ENCODE data around the gene ZNF136.

The ZNF136 gene

DNA sequence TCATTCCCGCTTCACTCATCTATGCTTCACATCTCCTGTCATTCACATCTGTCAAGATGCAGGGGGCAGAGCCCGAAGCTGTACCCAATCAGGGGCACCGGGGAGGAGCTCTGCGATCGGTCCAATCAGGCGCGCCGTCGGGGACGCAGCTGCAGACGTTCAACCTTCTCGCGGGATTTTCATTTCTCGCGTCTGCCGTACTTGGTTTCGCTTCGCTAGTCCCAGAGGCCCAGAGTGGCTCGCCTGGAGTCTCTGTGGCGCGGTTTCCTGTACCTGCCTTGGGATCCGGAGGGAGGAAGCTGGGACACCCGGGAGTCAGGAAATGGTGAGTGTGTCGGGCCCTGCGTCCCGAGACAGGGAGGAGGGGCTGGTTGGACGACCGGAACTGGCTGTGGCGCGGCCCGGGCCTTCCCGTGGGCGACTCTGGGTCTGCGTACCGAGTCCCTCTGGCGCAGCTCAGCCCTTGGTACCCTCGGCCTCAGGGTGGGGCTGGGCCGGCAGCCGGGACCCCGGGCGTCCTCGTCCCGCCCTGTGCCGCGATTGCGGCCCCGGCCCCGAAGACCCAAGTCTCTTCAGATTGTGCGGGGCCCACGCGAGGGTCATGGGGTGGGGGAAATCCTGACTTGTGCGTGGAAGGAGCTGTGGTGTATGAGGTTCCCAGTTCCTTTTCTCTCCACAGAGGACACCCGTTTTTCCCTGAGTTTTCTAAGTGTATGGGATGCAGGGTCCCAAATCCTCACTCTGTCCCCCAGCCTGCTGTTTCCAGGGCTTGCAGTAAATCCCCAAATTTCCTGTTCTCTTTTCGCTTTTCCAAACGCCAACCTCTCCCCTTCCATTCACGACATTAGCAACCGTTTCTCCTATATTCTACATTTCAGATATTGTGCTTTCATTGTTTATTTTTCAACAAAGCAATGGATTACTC, at the start of gene ZNF136:
Gene ZNF136 (plus strand): TSS at position 215 of the 925 bp plus-strand sequence. CDS start 108 bp downstream, at position 323.
- H4K20me1 ChIP-seq (ENCODE audit: low read depth, low read length): no peaks in the 10 kb centered on the region
- TF ChIP-seq, protein P1, sequence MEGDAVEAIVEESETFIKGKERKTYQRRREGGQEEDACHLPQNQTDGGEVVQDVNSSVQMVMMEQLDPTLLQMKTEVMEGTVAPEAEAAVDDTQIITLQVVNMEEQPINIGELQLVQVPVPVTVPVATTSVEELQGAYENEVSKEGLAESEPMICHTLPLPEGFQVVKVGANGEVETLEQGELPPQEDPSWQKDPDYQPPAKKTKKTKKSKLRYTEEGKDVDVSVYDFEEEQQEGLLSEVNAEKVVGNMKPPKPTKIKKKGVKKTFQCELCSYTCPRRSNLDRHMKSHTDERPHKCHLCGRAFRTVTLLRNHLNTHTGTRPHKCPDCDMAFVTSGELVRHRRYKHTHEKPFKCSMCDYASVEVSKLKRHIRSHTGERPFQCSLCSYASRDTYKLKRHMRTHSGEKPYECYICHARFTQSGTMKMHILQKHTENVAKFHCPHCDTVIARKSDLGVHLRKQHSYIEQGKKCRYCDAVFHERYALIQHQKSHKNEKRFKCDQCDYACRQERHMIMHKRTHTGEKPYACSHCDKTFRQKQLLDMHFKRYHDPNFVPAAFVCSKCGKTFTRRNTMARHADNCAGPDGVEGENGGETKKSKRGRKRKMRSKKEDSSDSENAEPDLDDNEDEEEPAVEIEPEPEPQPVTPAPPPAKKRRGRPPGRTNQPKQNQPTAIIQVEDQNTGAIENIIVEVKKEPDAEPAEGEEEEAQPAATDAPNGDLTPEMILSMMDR (IDR thresholded peaks at IDR 0.05; ENCODE audit: insufficient read depth, low read length, poor library complexity, severe bottlenecking): no peak
- TF ChIP-seq EZH2phosphoT487 (conservative IDR thresholded peaks at IDR 0.05; ENCODE audit: low read length): no peak
- peak within 1 kb of the TSS; percentile 75 for H3K4me3 ChIP-seq (ENCODE audit: insufficient read depth, low read length, poor library complexity, severe bottlenecking)
- no peaks in the 10 kb centered on the region for H3K9me2 ChIP-seq (replicated peaks; ENCODE audit: insufficient read depth, low read length)
- peak within 1 kb of the TSS; percentile 85 for H3K9ac ChIP-seq (ENCODE audit: low read length)
- H3K9me3 ChIP-seq (ENCODE audit: insufficient read depth, low read length): no peaks in the 10 kb centered on the region
- peak within 1 kb of the TSS; percentile 40; the same call in 1 of the 2 replicates for H3K27ac ChIP-seq (ENCODE audit: low read depth, low read length)
- H3K79me2 ChIP-seq (ENCODE audit: insufficient read depth, low read length): peaks cover 46% of the 10 kb centered on the region
- no peaks in the 10 kb centered on the region for H3K36me3 ChIP-seq (ENCODE audit: low read length)
- H3K27me3 ChIP-seq (ENCODE audit: low read length): no peaks in the 10 kb centered on the region
- peak within 1 kb of the TSS; percentile 74 for H3K4me2 ChIP-seq (ENCODE audit: low read depth, low read length, poor library complexity, severe bottlenecking)
- H3F3A ChIP-seq (ENCODE audit: insufficient read depth): no peaks in the 10 kb centered on the region
- peak within 1 kb of the TSS; percentile 98 for H2AFZ ChIP-seq (ENCODE audit: low read depth, low read length, severe bottlenecking)

DNA sequence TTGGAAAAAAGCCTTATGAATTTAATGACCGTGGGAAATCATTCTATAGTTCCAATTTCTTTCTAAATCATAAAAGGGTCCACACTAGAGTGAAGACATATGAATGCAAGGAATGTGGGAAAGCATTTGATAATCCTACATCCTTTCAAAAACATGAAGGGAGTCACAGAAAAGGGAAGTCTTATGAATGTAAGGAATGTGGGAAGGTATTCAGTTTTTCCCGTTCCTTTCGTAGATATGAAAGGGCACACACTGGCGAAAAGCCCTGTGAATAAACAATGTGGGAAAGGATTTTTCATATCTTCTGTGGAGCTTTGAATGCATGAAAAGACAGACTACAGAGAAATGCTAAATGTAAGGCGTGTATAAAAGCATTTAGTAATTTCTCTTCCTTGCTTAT, 49.8 kb upstream of the ZNF136 start:
- no peak overlapping the region for H3K4me2 ChIP-seq (ENCODE audit: low read depth, low read length, poor library complexity, severe bottlenecking)
- no peaks in the 10 kb centered on the region for H3K79me2 ChIP-seq (ENCODE audit: insufficient read depth, low read length)
- H3K36me3 ChIP-seq (ENCODE audit: low read length): no peaks in the 10 kb centered on the region
- TF ChIP-seq EZH2phosphoT487 (conservative IDR thresholded peaks at IDR 0.05; ENCODE audit: low read length): no peak
- TF ChIP-seq, protein P1 (IDR thresholded peaks at IDR 0.05; ENCODE audit: insufficient read depth, low read length, poor library complexity, severe bottlenecking): no peak
- no peak overlapping the region for H3K4me3 ChIP-seq (ENCODE audit: insufficient read depth, low read length, poor library complexity, severe bottlenecking)
- no peaks in the 10 kb centered on the region for H3K27me3 ChIP-seq (ENCODE audit: low read length)
- no peak overlapping the region for H3K27ac ChIP-seq (ENCODE audit: low read depth, low read length)
- no peaks in the 10 kb centered on the region for H3K9me2 ChIP-seq (replicated peaks; ENCODE audit: insufficient read depth, low read length)
- no peaks in the 10 kb centered on the region for H3K9me3 ChIP-seq (ENCODE audit: insufficient read depth, low read length)
- H2AFZ ChIP-seq (ENCODE audit: low read depth, low read length, severe bottlenecking): no peak overlapping the region
- no peak overlapping the region for H3K9ac ChIP-seq (ENCODE audit: low read length)
- no peaks in the 10 kb centered on the region for H4K20me1 ChIP-seq (ENCODE audit: low read depth, low read length)
- H3F3A ChIP-seq (ENCODE audit: insufficient read depth): no peaks in the 10 kb centered on the region

DNA sequence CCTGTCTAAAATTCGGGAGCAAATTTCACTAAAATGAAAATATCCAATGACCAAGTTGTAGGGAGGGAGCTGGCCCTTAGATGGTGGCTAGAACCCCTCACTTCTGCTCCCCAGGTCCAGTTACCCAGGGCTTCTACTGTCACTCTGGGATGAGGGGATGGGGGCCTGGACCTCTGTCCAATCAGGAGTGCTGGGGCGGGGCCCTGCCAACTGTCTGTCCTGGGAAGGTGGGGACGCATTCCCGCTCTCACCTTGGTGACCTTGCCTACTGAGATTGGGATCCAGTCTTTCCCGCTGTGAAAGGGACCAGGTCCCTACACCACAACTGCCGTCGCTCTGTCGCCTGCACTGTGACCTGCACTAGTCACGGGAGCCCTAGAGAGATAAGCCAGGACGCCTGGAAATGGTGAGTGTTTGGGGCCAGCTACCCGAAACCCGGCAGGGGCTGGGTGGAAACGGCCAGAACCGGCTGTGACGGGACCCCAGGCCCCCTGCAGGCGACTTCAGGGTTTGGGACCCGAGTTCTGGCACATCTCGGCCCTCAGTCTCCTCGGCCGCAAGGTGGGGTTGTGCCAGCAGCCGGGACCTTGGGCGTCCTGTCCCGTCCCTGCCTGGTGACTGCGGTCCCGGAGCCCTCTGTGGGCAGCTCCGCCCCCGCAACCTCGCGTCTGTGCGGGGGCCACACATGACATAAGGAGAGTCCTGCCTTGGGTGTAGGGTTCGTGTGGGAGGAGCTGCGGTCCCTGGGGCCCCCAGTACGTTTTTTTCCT, 45.5 kb upstream of the ZNF136 start:
- H3K79me2 ChIP-seq (ENCODE audit: insufficient read depth, low read length): no peaks in the 10 kb centered on the region
- H3K27me3 ChIP-seq (ENCODE audit: low read length): no peaks in the 10 kb centered on the region
- no peaks in the 10 kb centered on the region for H4K20me1 ChIP-seq (ENCODE audit: low read depth, low read length)
- TF ChIP-seq, protein P1 (IDR thresholded peaks at IDR 0.05; ENCODE audit: insufficient read depth, low read length, poor library complexity, severe bottlenecking): no peak
- no peak for TF ChIP-seq EZH2phosphoT487 (conservative IDR thresholded peaks at IDR 0.05; ENCODE audit: low read length)
- H3K4me2 ChIP-seq (ENCODE audit: low read depth, low read length, poor library complexity, severe bottlenecking): no peak overlapping the region
- no peak overlapping the region for H2AFZ ChIP-seq (ENCODE audit: low read depth, low read length, severe bottlenecking)
- no peak overlapping the region for H3K27ac ChIP-seq (ENCODE audit: low read depth, low read length)
- H3K9me3 ChIP-seq (ENCODE audit: insufficient read depth, low read length): no peaks in the 10 kb centered on the region
- no peak overlapping the region for H3K4me3 ChIP-seq (ENCODE audit: insufficient read depth, low read length, poor library complexity, severe bottlenecking)
- no peak overlapping the region for H3K9ac ChIP-seq (ENCODE audit: low read length)
- H3K36me3 ChIP-seq (ENCODE audit: low read length): no peaks in the 10 kb centered on the region
- H3K9me2 ChIP-seq (replicated peaks; ENCODE audit: insufficient read depth, low read length): no peaks in the 10 kb centered on the region
- no peaks in the 10 kb centered on the region for H3F3A ChIP-seq (ENCODE audit: insufficient read depth)
